Adrenal gland (tissue), 12 donors: ENCODE results near the gene DMWD. TPM values are rescaled to one million over a fixed set of nuclear protein-coding genes. Genes with fewer than 3 reads are reported as not detected.

Experiments
- DNase-seq, 7 donors: peaks; one replicate each; pipeline ENCODE4 v3.0.0-alpha.2; 2019 to 2020
- H3K27ac ChIP-seq, 5 donors: fragments of 200-600 bp; sonication (generic) in 4 of 5; 1 replicate in 3 of 5; 2 replicates in 2 of 5; pipeline versions ENCODE4 v1.5.1 to v1.8.0; 2016 to 2020; ENCODE audit warnings: mild to moderate bottlenecking in 1 of 5
- H3K27me3 ChIP-seq: fragments of 200-600 bp; 2 replicates; pipeline ENCODE4 v1.8.0; 2021
- H3K36me3 ChIP-seq, 2 donors: fragments of 200-600 bp; replicated peaks in 1 of 2; 1 replicate in 1 of 2; 2 replicates in 1 of 2; pipeline versions ENCODE4 v1.5.1 to v1.8.0; 2018 to 2022
- H3K4me1 ChIP-seq, 2 donors: fragments of 200-600 bp; replicated peaks in 1 of 2; 1 replicate in 1 of 2; 2 replicates in 1 of 2; pipeline versions ENCODE4 v1.5.1 to v1.8.0; 2018 to 2021
- H3K4me3 ChIP-seq, 4 donors: fragments of 200-600 bp; sonication (generic) in 3 of 4; one replicate each; pipeline ENCODE4 v1.5.1; 2016 to 2018
- H3K9me3 ChIP-seq, 3 donors: fragments of 200-600 bp; sonication (generic) in 1 of 3; replicated peaks in 1 of 3; 1 replicate in 2 of 3; 2 replicates in 1 of 3; pipeline versions ENCODE4 v1.5.1 to v1.8.0; 2016 to 2021
- CTCF ChIP-seq, 6 experiments: fragments of 450-650 bp in 4 of 6; fragments of 200-600 bp in 2 of 6; sonication (generic) in 1 of 6; IDR thresholded peaks; 1 replicate in 5 of 6; 2 replicates in 1 of 6; pipeline versions ENCODE4 v1.5.1 to v1.8.0; 2016 to 2021; ENCODE audit warnings: antibody characterized with exemption in 6 of 6, mild to moderate bottlenecking in 2 of 6, moderate library complexity in 1 of 6
- POLR2A ChIP-seq, 2 donors: fragments of 450-650 bp; IDR thresholded peaks; one replicate each; pipeline ENCODE4 v1.6.1; 2017; ENCODE audit warnings: antibody characterized with exemption in 2 of 2, mild to moderate bottlenecking in 2 of 2, moderate library complexity in 1 of 2
- WGBS, 4 donors: extraction: QIAGEN DNeasy Blood & Tissue Kit in 2 of 4; methylation state at CpG; one replicate each; pipeline versions ENCODE4 v1.1.5 to v1.1.7; 2013 to 2017; 5-methylcytosine and 5-hydroxymethylcytosine counted together
- intact Hi-C, 2 donors: fragments of 100-400 bp; cut with DNase I; formaldehyde crosslinking; loops; one replicate each; pipeline versions ENCODE4 v1.14.1 to v1.15.0; 2022 to 2023
- polyA plus RNA-seq, 3 donors: library from polyadenylated mRNA; stranded (reverse); fragments of 200-250 nt in 2 of 3; fragments of 350-450 nt in 1 of 3; fragmentation: Illumina TruSeq in 1 of 3; extraction: RNeasy Lipid Tissue Mini Kit (QIAGEN cat#74804) in 1 of 3; gene quantifications; one replicate each; pipeline ENCODE4 v1.2.3, GENCODE V29; 2013 to 2014
- total RNA-seq, 9 donors: library from RNA; depleted of rRNA in 4 of 9; stranded (reverse); fragments of >200 nt in 4 of 9; fragments of 120-200 nt in 1 of 9; fragmentation: NEBNext Ultra II Directional in 1 of 9; extraction: Animal tissue kit (Norgen Biotek cat#: 25700) in 1 of 9; gene quantifications; one replicate each; pipeline versions ENCODE4 v1.1.0 to v1.2.4, GENCODE V29; 2013 to 2023
- donor health status: healthy with polysubstance abuse.
- donor health status: Bipolar disorder and iron deficiency.
- donor health status: DM: yes; HTN: yes; CAD: no.
- donor health status: DM: no; HTN: no; CAD: no.
- donor health status: DM: no; HTN: no; CAD: no.
- donor health status: DM: yes; HTN: yes; CAD: no.

DMWD gene
- total and polyA plus RNA-seq, 12 donors: 13.2 to 91.5 (median 34.0) TPM

DNA sequence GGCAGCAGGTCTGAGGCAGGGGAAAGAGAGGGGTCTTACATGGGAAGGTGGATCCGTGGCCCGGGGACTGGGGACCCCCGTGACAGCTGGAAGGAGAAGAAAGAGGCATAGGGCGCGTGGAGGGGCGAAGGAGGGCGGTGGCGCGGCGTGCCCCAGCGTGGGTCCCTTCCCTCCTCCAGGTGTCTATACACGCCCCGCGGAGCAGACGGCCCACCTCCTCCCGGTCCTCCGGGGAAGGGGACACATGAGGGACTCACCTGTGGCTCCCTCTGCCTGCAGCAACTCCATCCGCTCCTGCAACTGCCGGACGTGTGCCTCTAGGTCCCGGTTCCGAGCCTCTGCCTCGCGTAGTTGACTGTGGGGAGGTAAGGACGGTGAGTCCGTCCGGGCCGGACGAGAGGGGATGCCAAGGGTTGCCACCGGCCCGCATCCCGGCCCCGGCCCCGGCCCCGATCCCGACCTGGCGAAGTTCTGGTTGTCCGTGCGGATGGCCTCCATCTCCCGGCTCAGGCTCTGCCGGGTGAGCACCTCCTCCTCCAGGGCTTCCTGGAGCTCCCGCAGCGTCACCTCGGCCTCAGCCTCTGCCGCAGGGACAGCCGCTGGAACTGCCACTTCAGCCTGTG lies 21.2 kb downstream of the DMWD start:
- H3K27ac ChIP-seq: peak overlapping the region in 4 of 5 donors; percentile 75 to 92 (median 86)
- DNase-seq: peak in 6 of 7 donors; percentile 42 to 73 (median 57)
- peaks cover 7 to 16% of the 10 kb centered on the region in 2 donors for H3K4me1 ChIP-seq
- peak in 1 of 2 donors; percentile 20 for TF ChIP-seq POLR2A (IDR thresholded peaks at IDR 0.05)
- TF ChIP-seq CTCF (IDR thresholded peaks at IDR 0.05): no peak
- intact Hi-C loops: no loop called here
- peaks cover 0 to 17% of the 10 kb centered on the region in 2 donors for H3K36me3 ChIP-seq
- no peak overlapping the region for H3K4me3 ChIP-seq
- no peaks in the 10 kb centered on the region for H3K27me3 ChIP-seq
- H3K9me3 ChIP-seq: no peaks in the 10 kb centered on the region
- WGBS, 4 donors: 70 to 84% (median 80%) methylated on average over 12 to 46 of the region's 46 CpGs

DNA sequence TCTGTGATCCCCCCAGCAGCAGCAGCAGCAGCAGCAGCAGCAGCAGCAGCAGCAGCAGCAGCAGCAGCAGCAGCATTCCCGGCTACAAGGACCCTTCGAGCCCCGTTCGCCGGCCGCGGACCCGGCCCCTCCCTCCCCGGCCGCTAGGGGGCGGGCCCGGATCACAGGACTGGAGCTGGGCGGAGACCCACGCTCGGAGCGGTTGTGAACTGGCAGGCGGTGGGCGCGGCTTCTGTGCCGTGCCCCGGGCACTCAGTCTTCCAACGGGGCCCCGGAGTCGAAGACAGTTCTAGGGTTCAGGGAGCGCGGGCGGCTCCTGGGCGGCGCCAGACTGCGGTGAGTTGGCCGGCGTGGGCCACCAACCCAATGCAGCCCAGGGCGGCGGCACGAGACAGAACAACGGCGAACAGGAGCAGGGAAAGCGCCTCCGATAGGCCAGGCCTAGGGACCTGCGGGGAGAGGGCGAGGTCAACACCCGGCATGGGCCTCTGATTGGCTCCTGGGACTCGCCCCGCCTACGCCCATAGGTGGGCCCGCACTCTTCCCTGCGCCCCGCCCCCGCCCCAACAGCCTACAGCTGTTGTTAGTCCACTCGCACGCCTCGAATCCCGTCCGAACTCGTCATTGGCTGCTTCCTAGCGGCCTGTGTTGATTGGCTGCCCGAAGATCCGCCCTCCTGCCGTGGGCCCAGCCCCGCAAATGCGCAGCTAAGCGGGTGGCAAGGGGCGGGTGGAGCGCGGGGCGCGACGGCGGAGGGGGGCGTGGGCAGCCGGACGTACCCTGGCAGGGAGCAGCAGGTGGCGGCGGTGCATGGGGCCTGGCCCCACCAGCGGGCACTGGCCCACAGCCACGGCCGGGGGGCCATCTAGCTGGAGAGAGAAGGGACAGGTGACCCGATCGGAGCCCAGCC lies 22.2 kb downstream of the DMWD start:
- H3K36me3 ChIP-seq: peaks cover 0 to 17% of the 10 kb centered on the region in 2 donors
- H3K4me1 ChIP-seq: peaks cover 7 to 24% of the 10 kb centered on the region in 2 donors
- TF ChIP-seq POLR2A (IDR thresholded peaks at IDR 0.05): peak; percentile 51 to 70
- peak; percentile 83 to 97 (median 92) for TF ChIP-seq CTCF (IDR thresholded peaks at IDR 0.05)
- no peaks in the 10 kb centered on the region for H3K9me3 ChIP-seq
- peak; percentile 97 to 99 (median 99) for DNase-seq
- H3K27me3 ChIP-seq: no peaks in the 10 kb centered on the region
- peak overlapping the region; percentile 75 to 92 (median 90) for H3K27ac ChIP-seq
- H3K4me3 ChIP-seq: peak overlapping the region in 2 of 4 donors; percentile 30 to 86
- intact Hi-C loops: no loop called here
- 1 to 13% (median 6%) methylated on average over 7 to 79 of the region's 79 CpGs for WGBS, 4 donors

DNA sequence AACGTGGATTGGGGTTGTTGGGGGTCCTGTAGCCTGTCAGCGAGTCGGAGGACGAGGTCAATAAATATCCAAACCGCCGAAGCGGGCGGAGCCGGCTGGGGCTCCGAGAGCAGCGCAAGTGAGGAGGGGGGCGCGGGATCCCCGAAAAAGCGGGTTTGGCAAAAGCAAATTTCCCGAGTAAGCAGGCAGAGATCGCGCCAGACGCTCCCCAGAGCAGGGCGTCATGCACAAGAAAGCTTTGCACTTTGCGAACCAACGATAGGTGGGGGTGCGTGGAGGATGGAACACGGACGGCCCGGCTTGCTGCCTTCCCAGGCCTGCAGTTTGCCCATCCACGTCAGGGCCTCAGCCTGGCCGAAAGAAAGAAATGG lies 22.8 kb downstream of the DMWD start:
- 0 to 1% (median 0%) methylated on average over 18 to 28 of the region's 28 CpGs for WGBS, 4 donors

More for the DNA sequence above, 22.8 kb downstream of the DMWD start:
- intact Hi-C loops: loop anchor here in 1 of 2 donors (5.0 kb wide), 1 partner anchor 58 kb away; no protein-coding TSS in a partner anchor
- Histone ChIP-seq H3K4me3 (peak overlapping the region in 3 of 4 donors; percentile 30 to 86 (median 68)), H3K27ac (peak overlapping the region; percentile 75 to 92 (median 90)), H3K4me1 (peaks cover 7 to 24% of the 10 kb centered on the region in 2 donors), H3K27me3 (no peaks in the 10 kb centered on the region), H3K9me3 (no peaks in the 10 kb centered on the region), H3K36me3 (peaks cover 0 to 13% of the 10 kb centered on the region in 2 donors)
- TF ChIP-seq POLR2A (IDR thresholded peaks at IDR 0.05): no peak
- no peak for TF ChIP-seq CTCF (IDR thresholded peaks at IDR 0.05)
- peak; percentile 68 to 87 (median 73) for DNase-seq
